NOMO-1 treated with dmso at 0.1 percent for 144 hours (cell line): Measurements from ENCODE around the gene TBPL1.

ENCODE experiments used
- DNase-seq: peaks from one replicate; lab custom pipeline; 2025; ENCODE audit not compliant: unreplicated experiment; lab: John Stamatoyannopoulos, UW

TBPL1 gene

GRCh38 chr6:134005800-134006199 lies 52.8 kb downstream of the TBPL1 start:
- DNase-seq = no peak

DNA sequence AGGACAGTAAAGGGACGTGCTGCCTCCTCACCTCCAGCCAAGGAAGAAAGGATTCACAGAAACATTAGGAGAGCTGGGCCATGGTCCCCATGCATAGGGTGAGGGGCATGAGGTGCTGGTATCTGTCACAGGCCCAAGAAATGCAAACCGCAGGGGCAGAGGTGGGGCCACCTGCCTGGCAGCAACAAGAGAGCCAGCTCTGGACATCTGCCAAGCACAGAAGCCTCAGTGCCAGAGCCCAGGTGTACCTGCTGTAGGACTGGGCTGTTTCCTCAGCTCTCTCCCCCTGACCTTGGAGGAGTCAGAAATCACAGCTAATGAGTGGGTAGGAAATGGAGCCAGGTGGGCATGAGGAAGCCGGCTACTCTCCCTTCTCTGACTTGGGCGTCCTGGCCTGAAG lies 54.1 kb downstream of the TBPL1 start:
- no peak for DNase-seq

GRCh38 chr6:134009876-134010275 lies 56.9 kb downstream of the TBPL1 start:
- DNase-seq = no peak

DNA sequence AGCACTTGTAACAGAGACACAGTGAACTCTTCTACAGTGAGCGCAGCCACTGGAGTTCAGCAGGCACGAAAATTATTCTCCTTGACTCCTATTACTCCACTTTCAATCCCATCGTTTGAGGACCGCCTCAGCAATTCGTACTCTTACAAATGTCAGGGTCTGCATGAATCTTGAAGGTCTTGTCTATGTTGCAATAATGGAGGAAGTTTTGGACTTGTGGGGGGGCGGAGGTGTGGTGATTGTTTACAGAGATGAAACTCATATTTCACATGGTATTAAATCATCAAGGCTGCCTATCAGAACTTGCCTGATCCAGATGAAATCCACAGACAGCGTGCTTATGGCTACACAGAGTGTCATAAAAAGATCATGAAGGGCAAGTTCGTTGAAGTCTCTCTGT lies 57.4 kb downstream of the TBPL1 start:
- no peak for DNase-seq

- DNase-seq = no peak
Measured at GRCh38 chr6:134010974-134011373, 58.0 kb downstream of the TBPL1 start.

DNA sequence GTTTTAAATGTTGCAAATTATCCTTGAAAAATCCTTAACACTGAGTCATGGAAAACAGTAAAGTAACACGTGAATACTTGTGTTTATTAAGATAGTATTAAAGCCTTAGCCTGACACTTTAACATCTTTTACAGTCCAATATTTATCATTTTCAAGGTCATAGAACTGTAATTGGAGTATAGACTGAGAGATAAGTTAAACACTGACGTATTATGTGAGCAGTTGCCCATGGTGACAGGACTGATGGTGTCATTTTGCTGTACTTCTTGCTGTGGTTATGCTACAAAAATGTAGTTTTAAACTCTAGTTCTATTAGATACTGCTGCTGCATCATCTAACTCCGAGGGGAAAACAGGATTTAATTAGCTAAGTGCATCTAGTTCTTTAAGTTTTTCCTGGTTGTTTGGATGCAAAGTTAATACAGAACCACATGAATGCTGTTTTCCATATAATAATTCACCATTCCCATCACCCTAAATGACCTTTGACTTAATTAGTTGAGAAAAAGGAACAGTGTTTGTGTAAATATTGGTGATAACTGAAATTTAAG lies 61.6 kb downstream of the TBPL1 start:
- DNase-seq = no peak

GRCh38 chr6:134015719-134016557 lies 62.9 kb downstream of the TBPL1 start:
- DNase-seq = no peak

GRCh38 chr6:134016558-134016814 lies 63.5 kb downstream of the TBPL1 start:
- no peak for DNase-seq

GRCh38 chr6:134020071-134020470 lies 67.0 kb downstream of the TBPL1 start:
- DNase-seq = no peak

GRCh38 chr6:134020543-134020942 lies 67.5 kb downstream of the TBPL1 start:
- DNase-seq = no peak

GRCh38 chr6:134020968-134021367 lies 67.9 kb downstream of the TBPL1 start:
- no peak for DNase-seq

DNA sequence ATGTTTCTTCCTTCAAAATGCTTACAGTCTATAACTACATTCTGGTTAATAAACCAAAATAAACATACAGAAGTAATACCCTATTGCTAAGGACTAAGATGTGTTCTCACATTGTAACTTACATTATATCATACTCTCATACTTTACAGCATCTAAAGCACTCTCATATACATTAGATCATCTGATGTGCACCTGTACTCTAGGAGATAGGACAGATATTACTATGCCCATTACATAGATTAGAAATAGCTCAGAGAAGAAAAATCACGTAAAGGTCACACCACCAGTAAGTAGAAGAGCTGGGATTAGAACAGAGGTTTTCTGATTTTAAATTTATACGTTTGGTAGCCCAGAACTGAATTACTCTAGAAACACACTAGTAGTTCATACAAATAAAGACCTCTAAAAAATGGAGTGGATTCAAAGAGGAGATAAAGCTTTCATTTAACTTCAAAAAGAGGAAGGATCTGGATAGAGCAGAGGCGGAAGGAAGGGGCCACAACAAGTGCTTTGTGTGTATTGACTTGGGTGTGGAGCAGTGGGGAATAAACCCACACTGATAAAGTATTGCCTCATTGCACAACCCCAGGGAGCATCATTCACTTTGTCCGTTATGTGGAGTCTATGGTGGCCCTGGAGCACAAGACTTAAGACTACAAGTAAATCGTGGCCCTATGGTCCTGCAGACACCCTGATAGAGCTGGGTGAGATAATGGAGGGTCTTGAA lies 68.5 kb downstream of the TBPL1 start:
- DNase-seq = peak; percentile 78

- DNase-seq = no peak
Measured at GRCh38 chr6:134022650-134023049, 69.6 kb downstream of the TBPL1 start.

DNA sequence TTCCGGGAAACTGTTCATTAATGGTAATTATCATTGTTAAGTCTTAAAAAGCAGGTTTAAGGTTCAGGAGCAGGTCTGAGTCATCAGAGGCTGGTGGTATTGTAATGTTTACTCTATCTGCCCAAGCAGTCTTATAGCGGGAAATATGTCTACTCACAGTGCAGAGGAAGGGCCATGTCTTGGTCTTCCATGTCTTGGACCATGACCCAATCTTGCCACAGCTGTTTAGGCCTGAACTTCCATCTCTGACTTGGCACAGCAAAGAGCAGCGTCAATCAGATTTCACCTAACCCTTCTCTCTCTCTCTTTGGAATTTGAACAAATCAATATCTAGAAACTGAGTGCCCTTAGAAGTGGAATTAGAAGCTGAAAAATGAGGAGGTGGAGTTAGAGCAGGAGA lies 73.6 kb downstream of the TBPL1 start:
- DNase-seq = no peak

DNA sequence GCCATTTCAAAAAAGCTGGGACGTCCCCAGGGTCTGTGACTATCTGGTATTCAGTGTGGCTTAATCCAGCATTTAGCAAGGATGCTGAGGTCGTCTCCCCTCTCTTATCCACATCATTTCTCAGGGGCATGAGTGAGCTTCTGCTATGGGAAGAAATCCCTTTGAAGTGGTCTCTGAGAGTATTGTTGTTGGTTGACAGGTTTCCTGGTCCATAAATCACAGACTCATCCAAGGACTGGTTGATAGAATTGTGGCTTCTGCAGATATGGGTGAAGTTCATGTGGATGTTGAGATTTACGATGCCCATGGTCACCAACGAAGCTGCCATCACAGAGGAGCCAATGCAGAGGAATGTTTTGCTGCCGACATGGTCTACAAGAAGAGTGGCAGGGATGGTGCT lies 75.4 kb downstream of the TBPL1 start:
- no peak for DNase-seq

GRCh38 chr6:134029495-134030455 lies 76.8 kb downstream of the TBPL1 start:
- DNase-seq = no peak

- no peak for DNase-seq
Measured at GRCh38 chr6:134031696-134032255, 78.8 kb downstream of the TBPL1 start.

- no peak for DNase-seq
Measured at GRCh38 chr6:134034478-134034877, 81.5 kb downstream of the TBPL1 start.

GRCh38 chr6:134034961-134035822 lies 82.2 kb downstream of the TBPL1 start:
- DNase-seq = no peak

DNA sequence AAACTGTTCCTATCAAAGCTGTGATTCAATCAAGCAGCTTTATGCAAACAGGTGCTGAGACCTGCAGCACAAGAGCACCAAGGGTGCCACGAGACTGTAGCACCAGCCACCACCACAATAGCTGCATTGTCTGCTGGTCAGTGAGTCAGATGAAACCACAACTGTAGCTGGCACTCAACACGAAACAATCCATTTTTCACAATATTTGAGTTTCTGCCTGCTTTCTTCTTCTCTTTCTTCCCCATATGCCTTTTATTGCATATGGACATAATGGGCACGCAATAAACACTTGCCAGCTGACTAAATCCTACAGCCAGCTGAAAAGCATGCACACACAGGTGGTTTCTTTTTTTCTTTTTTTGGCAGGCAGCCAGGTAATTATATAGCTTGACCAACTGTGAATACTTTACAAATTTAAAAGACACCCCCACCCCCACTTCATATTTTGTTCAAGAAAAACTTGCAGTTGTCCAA lies 82.8 kb downstream of the TBPL1 start:
- peak; percentile 12 for DNase-seq
